Astrocyte of the spinal cord (primary cell): Measurements from ENCODE around the gene SGMS1.
"Not testable (repeated sequence)": the region's sequence is repeated elsewhere in the genome, so short reads cannot be mapped to it uniquely, and the experiment has no call there.

Experiments
- DNase-seq: peaks from one replicate; pipeline ENCODE4 v3.0.0; 2011; ENCODE audit warnings: low read depth, low spot score
- H3K4me3 ChIP-seq: 2 replicates; pipeline ENCODE4 v1.5.1; 2011; ENCODE audit warnings: low read depth, mild to moderate bottlenecking, low read length, moderate library complexity
- in situ Hi-C: cut with HindIII; loops from 2 replicates; pipeline ENCODE4 v1.10.0; 2017; ENCODE audit warnings: low sequenced_read_pairs
- TF ChIP-seq, protein P1 (sequence below): IDR thresholded peaks from 2 replicates; pipeline ENCODE4 v1.5.1; 2012; ENCODE audit warnings: low read depth, mild to moderate bottlenecking, low read length, inconsistent platforms

The SGMS1 gene

DNA sequence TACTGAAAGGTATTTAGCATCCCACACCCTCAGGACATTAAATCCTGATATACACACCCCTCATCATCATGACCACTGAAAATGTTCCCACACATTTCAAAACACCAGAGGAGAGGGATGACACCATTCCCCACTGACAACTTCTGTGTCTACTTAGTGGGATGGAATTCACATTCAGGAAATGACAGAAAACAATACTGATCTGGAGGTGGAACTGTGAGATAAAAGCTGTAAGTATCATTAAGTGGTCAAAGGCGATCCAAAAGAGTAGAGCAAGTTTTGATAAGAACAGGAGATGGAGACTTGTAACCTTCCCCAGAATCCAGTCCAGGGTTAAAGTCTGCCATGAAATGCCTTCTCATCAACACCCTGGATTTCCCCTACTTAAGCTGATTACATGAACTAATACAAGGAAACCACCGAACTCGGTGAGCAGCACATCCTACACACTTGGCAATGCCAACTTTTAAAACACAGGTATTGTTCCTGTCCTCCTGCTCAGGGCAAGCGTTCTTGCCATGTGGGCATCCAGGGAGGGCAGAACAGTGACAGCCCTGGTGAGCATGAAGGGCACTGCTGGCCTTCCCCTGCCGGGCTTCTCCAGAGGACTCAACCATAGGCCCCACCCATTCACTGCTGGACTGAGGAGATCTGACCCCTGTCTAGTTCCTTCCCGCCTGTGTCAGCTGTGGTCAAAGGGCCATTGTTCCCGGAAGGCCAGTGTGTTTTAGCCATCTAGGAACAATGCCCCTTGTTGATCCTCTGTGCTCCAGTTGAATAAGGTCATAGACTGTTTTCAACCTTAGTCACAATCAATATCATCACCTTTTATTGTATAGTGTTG, 85.0 kb downstream of the SGMS1 start:
- TF ChIP-seq, protein P1, sequence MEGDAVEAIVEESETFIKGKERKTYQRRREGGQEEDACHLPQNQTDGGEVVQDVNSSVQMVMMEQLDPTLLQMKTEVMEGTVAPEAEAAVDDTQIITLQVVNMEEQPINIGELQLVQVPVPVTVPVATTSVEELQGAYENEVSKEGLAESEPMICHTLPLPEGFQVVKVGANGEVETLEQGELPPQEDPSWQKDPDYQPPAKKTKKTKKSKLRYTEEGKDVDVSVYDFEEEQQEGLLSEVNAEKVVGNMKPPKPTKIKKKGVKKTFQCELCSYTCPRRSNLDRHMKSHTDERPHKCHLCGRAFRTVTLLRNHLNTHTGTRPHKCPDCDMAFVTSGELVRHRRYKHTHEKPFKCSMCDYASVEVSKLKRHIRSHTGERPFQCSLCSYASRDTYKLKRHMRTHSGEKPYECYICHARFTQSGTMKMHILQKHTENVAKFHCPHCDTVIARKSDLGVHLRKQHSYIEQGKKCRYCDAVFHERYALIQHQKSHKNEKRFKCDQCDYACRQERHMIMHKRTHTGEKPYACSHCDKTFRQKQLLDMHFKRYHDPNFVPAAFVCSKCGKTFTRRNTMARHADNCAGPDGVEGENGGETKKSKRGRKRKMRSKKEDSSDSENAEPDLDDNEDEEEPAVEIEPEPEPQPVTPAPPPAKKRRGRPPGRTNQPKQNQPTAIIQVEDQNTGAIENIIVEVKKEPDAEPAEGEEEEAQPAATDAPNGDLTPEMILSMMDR: no peak
- in situ Hi-C loops: no loop called here
- H3K4me3 ChIP-seq: no peak overlapping the region
- no peak for DNase-seq

DNA sequence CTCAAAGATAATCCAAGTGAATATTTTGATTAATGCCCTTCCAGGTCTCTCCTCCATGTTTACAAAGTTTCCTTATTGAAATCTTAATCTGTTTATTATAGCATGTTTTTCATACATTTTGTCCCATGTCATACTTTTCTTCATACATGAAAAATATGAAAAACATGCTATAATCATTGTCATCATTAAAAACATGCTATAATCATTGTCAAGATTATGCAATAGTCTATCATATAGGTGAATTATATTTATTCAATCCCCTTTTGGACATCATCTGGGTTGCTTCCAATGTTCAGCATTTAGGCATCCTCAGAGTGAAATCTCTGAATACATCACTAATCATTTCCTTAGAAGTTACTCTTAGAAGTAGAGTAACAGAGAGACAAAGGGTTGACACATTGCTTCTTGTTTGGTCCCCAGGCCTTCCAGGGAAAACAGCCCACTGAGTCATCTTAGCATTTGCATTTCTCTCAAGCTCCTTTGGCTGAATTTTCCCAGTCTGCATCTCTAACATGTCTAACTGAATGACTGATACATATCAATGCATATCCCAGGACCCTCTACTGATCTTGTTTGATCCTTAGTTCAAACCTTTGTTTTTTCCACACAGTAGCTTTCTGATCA, 87.0 kb downstream of the SGMS1 start:
- TF ChIP-seq, protein P1: no peak
- in situ Hi-C loops: no loop called here
- peak; percentile 51 for DNase-seq
- no peak overlapping the region for H3K4me3 ChIP-seq

DNA sequence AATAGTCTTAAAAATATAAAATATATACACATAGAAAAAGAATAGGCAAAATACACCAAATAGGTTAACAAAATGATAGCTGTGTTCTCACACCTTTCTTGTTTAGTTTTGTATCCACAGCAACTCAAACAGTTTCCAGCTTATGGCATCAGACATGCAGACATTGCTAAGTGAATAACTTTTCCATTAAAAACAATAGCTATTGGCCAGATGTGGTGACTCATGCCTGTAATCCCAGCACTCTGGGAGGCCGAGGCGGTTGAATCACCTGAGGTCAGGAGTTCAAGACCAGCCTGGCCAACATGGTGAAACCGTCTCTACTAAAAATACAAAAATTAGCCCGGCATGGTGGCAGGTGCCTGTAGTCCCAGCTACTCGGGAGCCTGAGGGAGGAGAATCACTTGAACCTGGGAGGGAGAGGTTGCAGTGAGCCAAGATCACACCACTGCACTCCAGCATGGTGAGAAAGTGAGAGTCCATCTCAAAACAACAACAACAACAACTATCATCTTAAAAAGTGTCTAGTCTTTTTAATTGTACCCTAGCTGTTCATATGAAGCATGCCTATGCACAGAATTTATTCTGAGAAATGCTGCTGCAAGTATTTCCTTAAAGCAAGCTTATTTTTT, 88.9 kb downstream of the SGMS1 start:
- H3K4me3 ChIP-seq, in situ Hi-C loops: not testable (repeated sequence)
- DNase-seq: peak; percentile 88

DNA sequence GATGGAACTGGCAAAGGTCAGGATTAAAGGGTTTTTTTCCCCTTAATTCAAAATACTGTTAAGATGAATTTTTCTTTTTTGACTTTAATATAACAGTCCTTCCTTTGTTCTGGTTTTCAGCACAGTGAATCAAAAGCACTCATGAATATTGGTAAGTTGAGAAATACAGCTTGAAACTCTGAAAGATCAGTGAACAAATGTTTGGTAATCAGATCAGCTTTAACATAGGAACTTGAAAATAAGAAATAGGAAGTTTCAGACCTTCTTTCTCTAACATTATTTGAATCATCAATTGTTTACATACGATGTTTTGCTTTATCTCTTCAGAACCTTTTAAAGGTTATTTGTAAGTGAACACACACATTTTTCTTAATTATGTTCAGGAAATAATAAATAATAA, 90.5 kb downstream of the SGMS1 start:
- H3K4me3 ChIP-seq: no peak overlapping the region
- no peak for DNase-seq
- TF ChIP-seq, protein P1: no peak
- in situ Hi-C loops: no loop called here

DNA sequence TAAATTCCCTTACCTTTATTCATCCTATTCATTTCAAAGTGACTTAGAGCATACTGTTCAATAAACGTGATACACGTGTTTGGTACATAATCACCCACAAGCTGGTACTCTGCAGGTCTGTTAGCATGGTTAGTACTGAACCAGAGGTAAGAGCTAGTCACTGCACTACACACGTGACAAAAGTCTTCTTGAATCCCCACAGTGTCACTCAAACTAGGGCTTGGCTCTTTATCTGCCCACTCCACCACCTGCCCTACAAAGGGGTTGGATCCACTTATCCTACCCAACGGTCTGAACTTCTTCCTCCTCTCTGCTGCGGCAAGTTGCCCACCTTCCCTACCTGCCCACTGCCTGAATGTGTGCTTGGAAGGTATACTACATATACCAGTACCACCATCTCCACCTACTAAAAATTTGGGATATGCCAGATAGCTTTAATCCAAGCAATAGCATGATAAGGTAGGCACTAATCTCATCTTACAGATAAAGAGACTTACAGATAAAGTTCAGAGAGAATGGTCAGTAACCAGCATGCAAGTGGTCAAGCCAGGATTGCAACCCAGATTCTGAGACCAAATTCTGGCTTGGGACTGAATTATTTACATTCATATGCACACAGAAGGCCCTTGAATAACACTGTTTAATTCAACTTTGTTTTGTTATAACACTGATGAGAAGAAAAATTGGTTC, 92.2 kb downstream of the SGMS1 start:
- TF ChIP-seq, protein P1: no peak
- no peak overlapping the region for H3K4me3 ChIP-seq
- in situ Hi-C loops: no loop called here
- DNase-seq: no peak

DNA sequence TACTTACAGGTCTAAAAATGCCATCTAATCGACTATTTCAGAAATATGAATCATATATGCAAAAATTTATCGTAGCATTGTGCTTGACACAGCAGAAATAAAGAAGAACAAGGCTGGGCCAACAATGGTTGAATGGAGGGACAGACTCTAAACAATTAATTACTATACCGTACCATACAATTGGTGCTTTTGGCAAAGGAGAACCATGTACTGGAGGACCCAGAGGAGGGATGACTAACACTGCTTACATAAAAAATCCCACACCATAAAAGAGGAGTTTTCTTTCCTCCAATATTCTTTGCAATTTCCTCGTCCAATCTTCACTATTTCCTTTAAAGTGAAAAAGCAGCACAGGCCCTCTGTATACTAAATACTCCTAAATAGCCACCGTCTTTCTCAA, 94.1 kb downstream of the SGMS1 start:
- TF ChIP-seq, protein P1: no peak
- no peak for DNase-seq
- no peak overlapping the region for H3K4me3 ChIP-seq
- in situ Hi-C loops: no loop called here
